ENCODE results near the gene ITGB1BP1.

- TF ChIP-seq, protein P1, sequence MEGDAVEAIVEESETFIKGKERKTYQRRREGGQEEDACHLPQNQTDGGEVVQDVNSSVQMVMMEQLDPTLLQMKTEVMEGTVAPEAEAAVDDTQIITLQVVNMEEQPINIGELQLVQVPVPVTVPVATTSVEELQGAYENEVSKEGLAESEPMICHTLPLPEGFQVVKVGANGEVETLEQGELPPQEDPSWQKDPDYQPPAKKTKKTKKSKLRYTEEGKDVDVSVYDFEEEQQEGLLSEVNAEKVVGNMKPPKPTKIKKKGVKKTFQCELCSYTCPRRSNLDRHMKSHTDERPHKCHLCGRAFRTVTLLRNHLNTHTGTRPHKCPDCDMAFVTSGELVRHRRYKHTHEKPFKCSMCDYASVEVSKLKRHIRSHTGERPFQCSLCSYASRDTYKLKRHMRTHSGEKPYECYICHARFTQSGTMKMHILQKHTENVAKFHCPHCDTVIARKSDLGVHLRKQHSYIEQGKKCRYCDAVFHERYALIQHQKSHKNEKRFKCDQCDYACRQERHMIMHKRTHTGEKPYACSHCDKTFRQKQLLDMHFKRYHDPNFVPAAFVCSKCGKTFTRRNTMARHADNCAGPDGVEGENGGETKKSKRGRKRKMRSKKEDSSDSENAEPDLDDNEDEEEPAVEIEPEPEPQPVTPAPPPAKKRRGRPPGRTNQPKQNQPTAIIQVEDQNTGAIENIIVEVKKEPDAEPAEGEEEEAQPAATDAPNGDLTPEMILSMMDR (IDR thresholded peaks at IDR 0.05): no peak
- TF ChIP-seq POLR2A (IDR thresholded peaks at IDR 0.05): no peak
- TF ChIP-seq POLR2AphosphoS5 (IDR thresholded peaks at IDR 0.05; ENCODE audit: insufficient read depth in 1 of 2, low read depth in 1 of 2): no peak
Measured at GRCh38 chr2:9388950-9389911, 34.1 kb downstream of the ITGB1BP1 start.

All from vagina (tissue), 2 donors.